DOHH2 (cell line): ENCODE measurements around the gene AKAP13.

Source experiments
- H3F3A ChIP-seq: fragments of 200-600 bp; sonication (generic), shearing (Covaris generic); 2 replicates; pipeline ENCODE4 v1.6.0; 2016; ENCODE audit warnings: antibody characterized with exemption, mild to moderate bottlenecking; ENCODE audit not compliant: control insufficient read depth, insufficient read depth
- H3K27ac ChIP-seq: fragments of 200-600 bp; sonication (generic); 2 replicates; pipeline ENCODE4 v1.5.1; 2014; ENCODE audit warnings: low read depth, mild to moderate bottlenecking, low read length, moderate library complexity
- H3K27me3 ChIP-seq: fragments of 200-600 bp; sonication (generic); 2 replicates; pipeline ENCODE4 v1.6.1; 2014; ENCODE audit warnings: mild to moderate bottlenecking, low read length, mixed read lengths; ENCODE audit not compliant: control insufficient read depth
- H3K36me3 ChIP-seq: fragments of 200-600 bp; sonication (generic); 2 replicates; pipeline ENCODE4 v1.6.1; 2014; ENCODE audit warnings: mild to moderate bottlenecking, low read length, moderate library complexity, mixed read lengths; ENCODE audit not compliant: control insufficient read depth
- H3K4me1 ChIP-seq: fragments of 200-600 bp; sonication (generic); 2 replicates; pipeline ENCODE4 v1.6.1; 2014; ENCODE audit warnings: mild to moderate bottlenecking, low read length, mixed read lengths; ENCODE audit not compliant: control insufficient read depth
- H3K4me2 ChIP-seq: fragments of 200-600 bp; sonication (generic); 2 replicates; pipeline ENCODE4 v1.6.0; 2014; ENCODE audit warnings: mild to moderate bottlenecking, low read length, moderate library complexity
- H3K4me3 ChIP-seq: fragments of 200-600 bp; sonication (generic); 2 replicates; pipeline ENCODE4 v1.5.1; 2014; ENCODE audit warnings: mild to moderate bottlenecking, low read length, mixed read lengths
- H3K79me2 ChIP-seq: fragments of 200-600 bp; sonication (generic); 2 replicates; pipeline ENCODE4 v1.6.1; 2014; ENCODE audit warnings: mild to moderate bottlenecking, low read length, mixed read lengths; ENCODE audit not compliant: control insufficient read depth
- H3K9me2 ChIP-seq: fragments of 200-600 bp; sonication (generic); replicated peaks from 2 replicates; pipeline ENCODE4 v1.6.1; 2014; ENCODE audit warnings: mild to moderate bottlenecking, low read length, mixed read lengths; ENCODE audit not compliant: control insufficient read depth
- H3K9me3 ChIP-seq: fragments of 200-600 bp; sonication (generic); 2 replicates; pipeline ENCODE4 v1.6.1; 2014; ENCODE audit warnings: antibody characterized with exemption, low read length, mixed read lengths; ENCODE audit not compliant: control insufficient read depth, insufficient read depth
- H4K20me1 ChIP-seq: fragments of 200-600 bp; sonication (generic); 2 replicates; pipeline ENCODE4 v1.6.0; 2014; ENCODE audit warnings: low read depth, mild to moderate bottlenecking, antibody characterized with exemption, low read length, moderate library complexity; ENCODE audit not compliant: control insufficient read depth, insufficient read depth
- EZH2phosphoT487 ChIP-seq: fragments of 200-600 bp; sonication (generic); IDR thresholded peaks from 2 replicates; pipeline ENCODE4 v1.6.1; 2017; ENCODE audit warnings: borderline replicate concordance, mild to moderate bottlenecking, antibody characterized with exemption, low read length, moderate library complexity, mixed read lengths
- TF ChIP-seq, protein P1 (sequence below): fragments of 200-600 bp; sonication (generic); IDR thresholded peaks from one replicate; pipeline ENCODE4 v1.5.1; 2014; ENCODE audit warnings: antibody characterized with exemption, mild to moderate bottlenecking, low read depth, low read length; ENCODE audit not compliant: poor library complexity, severe bottlenecking

AKAP13 gene

DNA sequence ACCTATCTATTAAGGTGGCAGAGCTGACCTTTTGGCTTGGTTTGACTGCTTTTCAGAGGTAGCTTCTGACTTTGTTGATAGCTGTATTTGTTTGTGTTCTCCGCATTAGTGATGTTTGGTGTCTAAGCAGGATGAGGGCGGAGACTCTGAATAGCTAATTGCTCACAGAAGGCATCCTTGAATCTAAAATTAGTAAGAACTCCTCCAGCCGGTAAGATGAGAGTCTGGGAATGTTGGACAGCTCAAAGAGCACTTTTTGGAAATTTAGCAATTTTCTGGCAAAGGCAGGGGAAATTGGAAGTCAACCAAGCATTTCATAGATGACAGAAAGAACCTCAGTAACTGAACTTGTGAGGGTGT lies 240.3 kb downstream of the AKAP13 start:
- H3K79me2 ChIP-seq: peaks cover 7% of the 10 kb centered on the region
- H3K27me3 ChIP-seq: no peaks in the 10 kb centered on the region
- H3K9me2 ChIP-seq: no peaks in the 10 kb centered on the region
- no peaks in the 10 kb centered on the region for H4K20me1 ChIP-seq
- no peak for TF ChIP-seq EZH2phosphoT487
- TF ChIP-seq, protein P1, sequence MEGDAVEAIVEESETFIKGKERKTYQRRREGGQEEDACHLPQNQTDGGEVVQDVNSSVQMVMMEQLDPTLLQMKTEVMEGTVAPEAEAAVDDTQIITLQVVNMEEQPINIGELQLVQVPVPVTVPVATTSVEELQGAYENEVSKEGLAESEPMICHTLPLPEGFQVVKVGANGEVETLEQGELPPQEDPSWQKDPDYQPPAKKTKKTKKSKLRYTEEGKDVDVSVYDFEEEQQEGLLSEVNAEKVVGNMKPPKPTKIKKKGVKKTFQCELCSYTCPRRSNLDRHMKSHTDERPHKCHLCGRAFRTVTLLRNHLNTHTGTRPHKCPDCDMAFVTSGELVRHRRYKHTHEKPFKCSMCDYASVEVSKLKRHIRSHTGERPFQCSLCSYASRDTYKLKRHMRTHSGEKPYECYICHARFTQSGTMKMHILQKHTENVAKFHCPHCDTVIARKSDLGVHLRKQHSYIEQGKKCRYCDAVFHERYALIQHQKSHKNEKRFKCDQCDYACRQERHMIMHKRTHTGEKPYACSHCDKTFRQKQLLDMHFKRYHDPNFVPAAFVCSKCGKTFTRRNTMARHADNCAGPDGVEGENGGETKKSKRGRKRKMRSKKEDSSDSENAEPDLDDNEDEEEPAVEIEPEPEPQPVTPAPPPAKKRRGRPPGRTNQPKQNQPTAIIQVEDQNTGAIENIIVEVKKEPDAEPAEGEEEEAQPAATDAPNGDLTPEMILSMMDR: no peak
- H3K4me2 ChIP-seq: no peak overlapping the region
- no peak overlapping the region for H3K27ac ChIP-seq
- peaks cover 33% of the 10 kb centered on the region for H3K36me3 ChIP-seq
- no peak overlapping the region for H3K4me3 ChIP-seq
- no peaks in the 10 kb centered on the region for H3K9me3 ChIP-seq
- peaks cover 17% of the 10 kb centered on the region for H3K4me1 ChIP-seq
- no peaks in the 10 kb centered on the region for H3F3A ChIP-seq

DNA sequence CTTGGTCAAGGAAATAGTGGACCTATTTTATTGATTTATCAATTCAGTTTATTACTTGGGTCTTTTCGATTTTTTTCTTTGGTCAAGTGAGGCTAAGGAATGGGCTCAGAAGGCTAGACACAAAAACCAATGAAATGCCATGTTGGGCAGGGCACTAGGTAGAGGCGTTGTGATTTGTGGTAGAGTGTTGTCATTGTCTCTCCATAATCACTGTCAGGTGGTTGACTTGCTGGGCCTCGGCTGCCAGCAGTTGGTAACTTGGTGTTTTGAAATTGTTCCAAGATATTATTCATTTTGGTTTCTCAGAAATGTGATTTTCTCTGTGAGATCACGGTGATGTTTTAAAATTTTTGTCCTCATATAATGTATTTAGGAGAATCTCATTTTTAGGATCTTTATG lies 240.7 kb downstream of the AKAP13 start:
- Histone ChIP-seq H3K36me3 (peaks cover 36% of the 10 kb centered on the region), H3K4me1 (peaks cover 21% of the 10 kb centered on the region), H3K4me2 (no peak overlapping the region), H3K9me3 (no peaks in the 10 kb centered on the region), H3F3A (no peaks in the 10 kb centered on the region), H3K9me2 (no peaks in the 10 kb centered on the region), H4K20me1 (no peaks in the 10 kb centered on the region), H3K27ac (no peak overlapping the region), H3K4me3 (no peak overlapping the region), H3K27me3 (no peaks in the 10 kb centered on the region), H3K79me2 (peaks cover 7% of the 10 kb centered on the region)
- no peak for TF ChIP-seq EZH2phosphoT487
- TF ChIP-seq, protein P1: no peak

DNA sequence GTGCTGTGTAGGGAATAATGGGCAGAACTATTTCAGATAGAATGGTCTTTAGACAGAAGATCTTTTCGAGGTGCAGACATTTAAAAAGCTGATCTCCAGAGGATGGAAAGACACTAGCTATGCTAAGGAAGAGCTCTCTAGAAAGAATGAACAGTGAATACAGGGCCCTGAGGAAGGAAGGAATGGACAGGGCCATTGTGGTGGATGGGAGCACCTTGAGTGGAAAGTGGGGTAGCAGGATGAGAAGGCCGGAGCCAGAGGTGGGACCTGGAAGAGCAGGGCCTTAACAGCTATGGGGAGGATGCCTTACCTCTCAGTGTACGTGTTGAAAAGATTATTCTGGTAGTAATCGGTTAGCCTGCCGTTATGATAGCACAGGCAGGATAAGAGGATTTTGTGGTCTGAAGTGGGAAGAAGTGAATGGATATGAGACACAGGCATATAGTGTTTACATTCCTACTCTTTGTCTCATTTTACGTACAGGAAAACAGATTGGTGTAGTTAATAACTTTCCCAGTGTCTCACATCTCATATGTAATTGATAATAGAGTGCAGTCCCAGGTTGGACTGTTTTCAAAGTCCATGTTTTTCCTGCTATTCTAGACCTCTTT lies 241.9 kb downstream of the AKAP13 start:
- TF ChIP-seq EZH2phosphoT487: no peak
- TF ChIP-seq, protein P1: no peak
- H3K4me1 ChIP-seq: peaks cover 21% of the 10 kb centered on the region
- H3K4me3 ChIP-seq: no peak overlapping the region
- H3K27ac ChIP-seq: no peak overlapping the region
- H3K79me2 ChIP-seq: peaks cover 7% of the 10 kb centered on the region
- H3F3A ChIP-seq: no peaks in the 10 kb centered on the region
- no peak overlapping the region for H3K4me2 ChIP-seq
- H4K20me1 ChIP-seq: no peaks in the 10 kb centered on the region
- H3K36me3 ChIP-seq: peaks cover 44% of the 10 kb centered on the region
- H3K9me2 ChIP-seq: no peaks in the 10 kb centered on the region
- no peaks in the 10 kb centered on the region for H3K27me3 ChIP-seq
- H3K9me3 ChIP-seq: no peaks in the 10 kb centered on the region
